ENCODE measurements around the gene KPNA6.

GRCh38 chr1:32074841-32075240, 33.0 kb upstream of the KPNA6 start:
- TF ChIP-seq POLR2AphosphoS5 (IDR thresholded peaks at IDR 0.05; ENCODE audit: borderline replicate concordance, low read depth, low read length) (no peak), EZH2 (IDR thresholded peaks at IDR 0.05) (no peak), FOXP2 (optimal IDR thresholded peaks at IDR 0.05; ENCODE audit: control extremely low read depth, extremely low read length, insufficient read depth) (no peak)

All from SK-N-MC (cell line).